Suppressor macrophage (primary cell): Measurements from ENCODE around the gene CAPN7.
A peak's percentile ranks its signal among the peaks of the same experiment; 100 is the strongest.

Experiments
- DNase-seq, 4 experiments: peaks; one replicate each; pipeline ENCODE4 v3.0.0-alpha.2; 2020 to 2022

CAPN7 gene

GRCh38 chr3:15298504-15298903 lies 92.5 kb downstream of the CAPN7 start:
- DNase-seq: no peak

- DNase-seq: no peak
These were observed 93.0 kb downstream of the CAPN7 start for GRCh38 chr3:15299036-15299435.

DNA sequence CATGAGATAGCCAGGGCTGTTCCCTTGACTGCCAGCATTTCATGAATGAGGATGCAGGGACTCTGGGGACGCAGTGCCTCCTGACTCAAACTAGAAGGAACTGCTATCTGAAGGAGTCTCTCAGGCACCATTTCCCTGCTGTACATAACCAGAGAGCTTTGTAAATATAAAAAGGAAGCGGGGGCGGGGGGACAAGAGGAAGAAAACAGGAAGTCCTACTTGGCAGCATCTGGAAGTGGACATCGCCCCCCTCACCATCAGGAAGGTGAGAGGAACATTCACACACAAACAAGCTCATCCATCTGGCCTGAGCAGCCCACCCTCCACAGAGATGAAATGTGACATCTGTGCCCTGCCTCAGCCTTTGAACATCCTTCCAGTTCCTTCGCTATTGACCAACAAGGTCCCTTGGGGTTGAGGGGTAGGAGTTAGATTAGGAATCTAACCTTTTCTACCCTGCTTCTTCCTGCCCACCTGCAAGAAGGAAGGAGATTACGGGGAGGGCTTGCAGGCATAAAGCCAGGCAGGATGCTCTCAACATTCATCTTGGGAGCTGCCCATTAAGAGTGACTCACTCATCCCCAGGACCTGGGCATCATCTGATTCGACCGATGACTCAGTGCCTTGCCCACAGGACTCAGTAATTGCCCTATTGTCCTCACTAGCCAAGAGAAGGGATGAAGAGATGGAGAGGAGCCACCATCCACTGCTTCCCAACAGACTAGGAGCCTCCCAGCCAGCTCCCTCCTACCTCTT lies 94.5 kb downstream of the CAPN7 start:
- DNase-seq: peak; percentile 76 to 90 (median 86)

GRCh38 chr3:15301761-15302160 lies 95.7 kb downstream of the CAPN7 start:
- DNase-seq: no peak
